Measurements from ENCODE around the gene NAA40.

NAA40 gene

DNA sequence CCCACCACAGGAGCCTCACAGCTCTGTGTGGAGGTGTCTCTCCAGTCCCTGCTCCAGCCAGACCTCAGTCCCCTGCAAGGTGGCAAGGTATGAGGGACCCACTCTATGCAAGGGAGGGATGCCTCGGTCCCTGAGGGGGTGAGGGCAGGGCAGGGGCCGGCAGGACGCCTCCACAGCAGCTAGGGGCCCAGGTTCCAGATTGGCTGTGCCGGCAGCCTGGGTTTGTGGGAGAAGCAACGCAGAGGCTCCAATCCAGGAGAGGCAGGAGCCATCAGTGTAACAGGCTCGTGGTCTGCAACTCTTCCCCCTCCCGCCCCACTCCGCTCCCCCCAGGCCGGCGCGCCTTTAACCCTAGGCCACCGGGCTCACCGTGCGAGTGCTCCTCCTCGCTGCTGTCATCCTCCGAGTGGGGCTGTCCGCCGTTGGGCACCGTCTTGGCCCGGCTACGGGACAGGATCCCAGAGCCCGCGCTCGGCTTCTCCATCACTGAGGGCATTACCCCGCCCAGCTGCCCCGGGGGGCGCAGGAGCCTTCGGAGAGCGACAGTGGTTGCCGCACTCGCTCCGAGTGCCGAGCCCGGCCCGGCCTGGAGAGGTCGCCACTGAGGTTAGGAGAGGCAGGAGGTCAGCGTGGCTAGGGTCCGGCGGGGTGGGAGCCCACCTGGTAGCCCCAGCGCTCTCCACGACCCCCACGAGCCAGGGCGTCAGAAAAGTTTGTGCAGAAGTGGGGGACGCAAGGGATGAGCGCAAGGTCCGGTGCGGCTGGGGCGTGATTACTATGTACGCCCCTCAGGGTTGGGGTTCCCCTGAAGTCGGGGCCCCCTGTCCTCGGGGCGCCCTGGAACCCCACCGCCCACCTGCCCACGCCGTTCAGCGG lies 22.6 kb upstream of the NAA40 start:
- POLR2A ChIA-PET: interaction anchor here (1.0 to 2.6 kb wide), 7 partner anchors 11 to 150 kb away, joined by 3 to 11 read pairs (median 4); partner anchors contain the start of gene MARK2
- TF ChIP-seq ELF4 (IDR thresholded peaks at IDR 0.05) (no peak), LEF1 (IDR thresholded peaks at IDR 0.05; ENCODE audit: borderline replicate concordance) (no peak), ZNF384 (IDR thresholded peaks at IDR 0.05) (no peak), SP1 (IDR thresholded peaks at IDR 0.05) (no peak), FOXM1 (IDR thresholded peaks at IDR 0.05; ENCODE audit: borderline replicate concordance) (no peak), FOXA1 (IDR thresholded peaks at IDR 0.05) (no peak), L3MBTL2 (conservative IDR thresholded peaks at IDR 0.05) (no peak)
- peak; percentile 82 for DNase-seq (ENCODE audit: extremely low spot score)
- CTCF ChIA-PET: interaction anchor here (1.4 kb wide), 1 partner anchor 18 kb away, joined by 6 read pairs; no protein-coding TSS in a partner anchor

DNA sequence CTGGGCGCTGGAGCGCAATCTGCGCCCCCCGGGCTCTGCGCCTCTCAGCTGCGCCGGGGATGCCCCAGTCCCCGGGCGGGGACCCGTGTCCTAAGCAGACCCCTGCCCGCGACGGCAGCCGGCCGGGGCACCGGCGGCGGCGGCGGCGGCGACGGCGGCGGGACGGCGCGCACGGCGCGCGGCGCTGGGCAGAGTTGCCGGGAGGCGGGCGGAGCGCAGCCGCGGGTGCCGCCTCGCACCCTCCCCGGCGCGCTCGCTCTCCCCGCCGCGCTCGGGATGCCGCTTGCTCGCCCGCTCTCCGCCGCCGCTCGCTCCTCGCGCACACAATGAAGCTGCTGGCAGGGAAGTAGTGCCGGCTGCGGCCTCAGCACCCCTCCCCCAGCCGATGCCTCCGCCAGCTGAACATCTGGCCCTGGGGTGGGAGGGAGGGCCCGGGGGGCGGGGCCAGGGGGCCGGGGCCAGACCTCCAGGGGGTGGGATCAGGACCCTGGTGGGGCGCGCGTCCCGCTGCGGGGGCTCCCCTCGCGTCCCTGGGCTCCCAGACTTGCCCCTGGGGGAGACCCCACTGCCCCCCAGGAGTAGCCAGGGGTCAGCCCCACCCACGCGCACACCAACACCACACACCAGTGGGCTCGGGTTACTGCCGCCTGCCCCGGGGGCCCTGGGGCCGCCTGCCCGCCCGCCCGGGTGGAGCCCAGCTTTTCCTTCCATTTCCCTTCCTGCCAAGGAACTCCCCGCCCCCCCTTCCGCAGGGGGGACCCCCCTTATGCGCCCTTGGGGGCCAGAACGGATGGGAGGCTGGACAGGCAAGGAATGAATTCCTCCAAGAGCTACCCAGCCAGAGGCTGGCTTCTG lies 21.7 kb upstream of the NAA40 start, which contains the start of gene RCOR2:
RCOR2 (minus strand) TSS at position 328 of the 855 bp plus-strand sequence. CDS start 708 bp downstream, outside the sequence.
- ChIA-PET POLR2A (interaction anchor here (0.8 to 2.6 kb wide), 10 partner anchors 10 to 151 kb away, joined by 3 to 11 read pairs (median 4); partner anchors contain the start of genes COX8A, MARK2 and NAA40), CTCF (interaction anchor here (0.7 to 1.4 kb wide), 3 partner anchors 18 to 29 kb away, joined by 3 to 6 read pairs (median 3); no protein-coding TSS in a partner anchor)
- TF ChIP-seq CTBP1 (IDR thresholded peaks at IDR 0.05; ENCODE audit: borderline replicate concordance) (no peak), NFRKB (IDR thresholded peaks at IDR 0.05) (no peak), BHLHE40 (IDR thresholded peaks at IDR 0.05; ENCODE audit: borderline replicate concordance) (no peak), FOXK2 (IDR thresholded peaks at IDR 0.05) (no peak), SP1 (IDR thresholded peaks at IDR 0.05) (no peak), FOXA1 (IDR thresholded peaks at IDR 0.05) (no peak), ZNF384 (IDR thresholded peaks at IDR 0.05) (no peak), ELF4 (IDR thresholded peaks at IDR 0.05) (no peak), SUZ12 (IDR thresholded peaks at IDR 0.05) (no peak), PKNOX1 (IDR thresholded peaks at IDR 0.05) (no peak), LEF1 (IDR thresholded peaks at IDR 0.05; ENCODE audit: borderline replicate concordance) (no peak), FOXM1 (IDR thresholded peaks at IDR 0.05; ENCODE audit: borderline replicate concordance) (no peak)
- peak; percentile 85 for DNase-seq (ENCODE audit: extremely low spot score)

DNA sequence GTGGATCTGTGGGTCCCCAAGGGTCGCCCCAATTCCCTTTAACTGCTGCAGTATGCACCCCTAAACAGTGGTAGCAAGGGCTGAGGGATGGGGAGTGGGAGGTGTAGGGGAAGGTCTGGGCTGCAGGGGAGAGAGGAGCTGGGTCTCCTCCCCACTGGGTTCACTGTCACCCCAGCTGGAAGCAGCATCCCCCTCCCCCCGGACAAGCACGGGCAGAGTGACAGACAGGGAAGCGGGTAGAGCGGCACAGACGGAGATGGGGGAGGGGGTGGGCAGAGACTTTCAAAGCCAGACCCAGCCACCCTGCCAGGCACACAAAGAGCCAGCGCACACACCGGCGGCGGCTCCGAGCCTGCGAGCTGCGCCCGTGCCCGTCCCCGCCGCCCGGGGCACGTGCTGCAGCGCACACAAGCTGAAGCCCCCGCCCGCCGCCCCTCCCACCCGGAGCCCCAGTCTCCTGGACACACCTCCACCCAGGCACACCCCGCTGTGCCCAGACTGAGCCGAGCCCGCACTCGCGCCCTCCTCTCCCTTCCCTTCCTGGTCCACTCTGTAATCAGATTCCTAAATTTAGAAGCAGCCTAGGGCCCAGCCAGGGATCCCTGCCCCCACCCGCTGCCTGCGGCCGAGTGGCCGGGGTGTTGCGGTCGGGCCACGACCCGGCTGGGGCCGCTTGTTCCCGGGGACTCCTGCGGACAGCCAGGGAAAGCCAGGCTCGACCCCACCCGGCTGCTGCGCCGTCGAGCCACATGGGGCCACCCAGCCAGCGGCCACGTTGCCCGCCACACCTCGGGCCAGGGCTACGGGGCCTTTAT lies 20.9 kb upstream of the NAA40 start:
- ChIA-PET POLR2A (interaction anchor here (0.8 to 2.6 kb wide), 8 partner anchors 9 to 79 kb away, joined by 3 to 11 read pairs (median 4); partner anchors contain the start of genes COX8A, MARK2 and NAA40), CTCF (interaction anchor here (0.7 to 1.4 kb wide), 3 partner anchors 17 to 28 kb away, joined by 3 to 6 read pairs (median 3); no protein-coding TSS in a partner anchor)
- DNase-seq (ENCODE audit: extremely low spot score): peak; percentile 50
- TF ChIP-seq L3MBTL2 (conservative IDR thresholded peaks at IDR 0.05): peak; percentile 34; the same call in 1 of the 2 replicates
- peak; percentile 87 for TF ChIP-seq PKNOX1 (IDR thresholded peaks at IDR 0.05)
- no peak for TF ChIP-seq TARDBP (IDR thresholded peaks at IDR 0.05)

- TF ChIP-seq ELF4 (IDR thresholded peaks at IDR 0.05) (no peak), ARNT (IDR thresholded peaks at IDR 0.05) (no peak), PKNOX1 (IDR thresholded peaks at IDR 0.05) (no peak)
Observed at GRCh38 chr11:63918507-63919191, 20.2 kb upstream of the NAA40 start.

More at GRCh38 chr11:63918507-63919191, 20.2 kb upstream of the NAA40 start:
- DNase-seq (ENCODE audit: extremely low spot score): no peak
- ChIA-PET POLR2A (interaction anchor here (1.8 to 2.6 kb wide), 3 partner anchors 8 to 79 kb away, joined by 6 to 11 read pairs (median 10); partner anchors contain the start of gene MARK2), CTCF (no interaction called here)

Data from HEK293T (cell line).